Parathyroid adenoma (tissue), 2 donors: Measurements from ENCODE around the gene KRT86.

Source experiments
- H2AFZ ChIP-seq: fragments of 300-600 bp; sonication (generic); one replicate; pipeline ENCODE4 v1.7.0; 2017; ENCODE audit warnings: antibody characterized with exemption, mild to moderate bottlenecking
- H3K27ac ChIP-seq: fragments of 300-600 bp; sonication (generic); one replicate; pipeline ENCODE4 v1.7.0; 2017
- H3K27me3 ChIP-seq: fragments of 300-600 bp; sonication (generic); one replicate; pipeline ENCODE4 v1.7.0; 2017; ENCODE audit warnings: low read length; ENCODE audit not compliant: control insufficient read depth, insufficient read depth
- H3K36me3 ChIP-seq: fragments of 300-600 bp; sonication (generic); one replicate; pipeline ENCODE4 v1.7.0; 2017; ENCODE audit warnings: low read length; ENCODE audit not compliant: control insufficient read depth, insufficient read depth
- H3K4me1 ChIP-seq: fragments of 300-600 bp; sonication (generic); one replicate; pipeline ENCODE4 v1.7.0; 2017; ENCODE audit warnings: control low read depth
- H3K4me2 ChIP-seq: fragments of 300-600 bp; sonication (generic); one replicate; pipeline ENCODE4 v1.7.0; 2017; ENCODE audit warnings: low read length
- H3K4me3 ChIP-seq: fragments of 300-600 bp; sonication (generic); one replicate; pipeline ENCODE4 v1.7.0; 2017; ENCODE audit warnings: low read depth, low read length
- H3K79me2 ChIP-seq: fragments of 300-600 bp; sonication (generic); one replicate; pipeline ENCODE4 v1.7.0; 2017; ENCODE audit warnings: control low read depth
- H3K9ac ChIP-seq: fragments of 300-600 bp; sonication (generic); one replicate; pipeline ENCODE4 v1.7.0; 2017; ENCODE audit warnings: mild to moderate bottlenecking
- H3K9me3 ChIP-seq: fragments of 300-600 bp; sonication (generic); one replicate; pipeline ENCODE4 v1.7.0; 2017; ENCODE audit warnings: low read length; ENCODE audit not compliant: control insufficient read depth
- CTCF ChIP-seq: fragments of 300-600 bp; sonication (generic); IDR thresholded peaks from one replicate; pipeline ENCODE4 v1.7.0; 2017; ENCODE audit warnings: antibody characterized with exemption, mild to moderate bottlenecking
- donor health status: primary hyperparathyroidism.

Gene KRT86

GRCh38 chr12:52245962-52246569 lies 28.4 kb upstream of the KRT86 start:
- Histone ChIP-seq H3K27me3 (no peaks in the 10 kb centered on the region), H3K79me2 (no peaks in the 10 kb centered on the region), H3K9ac (no peak overlapping the region), H3K27ac (no peak overlapping the region), H3K9me3 (no peaks in the 10 kb centered on the region), H2AFZ (no peak overlapping the region), H3K4me1 (peaks cover 51% of the 10 kb centered on the region), H3K4me2 (no peak overlapping the region), H3K36me3 (no peaks in the 10 kb centered on the region), H3K4me3 (no peak overlapping the region)
- no peak for TF ChIP-seq CTCF

- Histone ChIP-seq H3K36me3 (no peaks in the 10 kb centered on the region), H3K79me2 (no peaks in the 10 kb centered on the region), H3K4me3 (no peak overlapping the region), H3K9me3 (no peaks in the 10 kb centered on the region), H3K27ac (no peak overlapping the region), H3K27me3 (no peaks in the 10 kb centered on the region), H2AFZ (no peak overlapping the region), H3K4me2 (no peak overlapping the region), H3K9ac (no peak overlapping the region), H3K4me1 (peaks cover 51% of the 10 kb centered on the region)
- TF ChIP-seq CTCF = no peak
Measured at GRCh38 chr12:52246720-52247621, 27.5 kb upstream of the KRT86 start.

GRCh38 chr12:52247622-52248540 lies 26.6 kb upstream of the KRT86 start:
- no peak overlapping the region for H3K4me3 ChIP-seq
- no peak overlapping the region for H3K27ac ChIP-seq
- H2AFZ ChIP-seq = no peak overlapping the region
- no peaks in the 10 kb centered on the region for H3K27me3 ChIP-seq
- no peaks in the 10 kb centered on the region for H3K79me2 ChIP-seq
- H3K4me1 ChIP-seq = peaks cover 47% of the 10 kb centered on the region
- no peak overlapping the region for H3K9ac ChIP-seq
- no peaks in the 10 kb centered on the region for H3K9me3 ChIP-seq
- H3K36me3 ChIP-seq = no peaks in the 10 kb centered on the region
- TF ChIP-seq CTCF = no peak
- no peak overlapping the region for H3K4me2 ChIP-seq

- Histone ChIP-seq H3K4me3 (no peak overlapping the region), H2AFZ (peak overlapping the region; percentile 64), H3K9me3 (no peaks in the 10 kb centered on the region), H3K27ac (peak overlapping the region; percentile 30), H3K27me3 (no peaks in the 10 kb centered on the region), H3K79me2 (no peaks in the 10 kb centered on the region), H3K9ac (no peak overlapping the region), H3K4me1 (peaks cover 38% of the 10 kb centered on the region), H3K4me2 (no peak overlapping the region), H3K36me3 (no peaks in the 10 kb centered on the region)
- no peak for TF ChIP-seq CTCF
Measured at GRCh38 chr12:52248541-52249461, 25.6 kb upstream of the KRT86 start.
